B cell (primary cell): ENCODE results near the gene TECPR2. TPM values are rescaled to one million over a fixed set of nuclear protein-coding genes. Genes with fewer than 3 reads are reported as not detected.

Source experiments
- ATAC-seq: fragments of 200-7000 bp; cut with Tn5 transposase; one replicate; pipeline ENCODE4 v1.10.0; 2021; ENCODE audit warnings: low read depth, mild to moderate bottlenecking, moderate number of reproducible peaks, moderate library complexity
- CTCF ChIA-PET: fragments of 350-600 bp; sonication (Branson Sonifier 250); formaldehyde crosslinking; loops from one replicate; lab custom pipeline; 2021; ENCODE audit warnings: antibody characterized with exemption, inconsistent platforms; lab: Charles Lee
- POLR2A ChIA-PET: fragments of 350-600 bp; sonication (Branson Sonifier 250); formaldehyde crosslinking; loops from one replicate; lab custom pipeline; 2021; ENCODE audit warnings: antibody characterized with exemption; lab: Charles Lee
- DNase-seq: peaks from one replicate; pipeline ENCODE4 v3.0.0; 2013
- H2AFZ ChIP-seq: 2 replicates; pipeline ENCODE4 v1.6.1; 2012; ENCODE audit warnings: mild to moderate bottlenecking, low read depth, low read length; ENCODE audit not compliant: insufficient read depth, poor library complexity, severe bottlenecking
- H3K27ac ChIP-seq, 2 donors: 1 replicate in 1 of 2; 2 replicates in 1 of 2; pipeline ENCODE4 v1.5.1; 2012 to 2013; ENCODE audit warnings: low read length in 2 of 2, mild to moderate bottlenecking in 2 of 2, moderate library complexity in 1 of 2
- H3K27me3 ChIP-seq, 4 experiments: fragments of 200-600 bp in 1 of 4; sonication (generic) in 1 of 4; replicated peaks in 1 of 4; 1 replicate in 2 of 4; 2 replicates in 2 of 4; pipeline versions ENCODE4 v1.6.1 to v1.7.0; 2013 to 2016; ENCODE audit warnings: low read length in 3 of 4, mild to moderate bottlenecking in 2 of 4, mixed read lengths in 1 of 4, moderate library complexity in 1 of 4; ENCODE audit not compliant: insufficient read depth in 4 of 4, control insufficient read depth in 3 of 4; ENCODE audit errors: control extremely low read depth in 1 of 4
- H3K36me3 ChIP-seq, 2 experiments: replicated peaks in 1 of 2; 1 replicate in 1 of 2; 2 replicates in 1 of 2; pipeline versions ENCODE4 v1.6.1 to v1.7.1; 2013; ENCODE audit warnings: low read length in 1 of 2; ENCODE audit not compliant: insufficient read depth in 2 of 2, control insufficient read depth in 1 of 2; ENCODE audit errors: control extremely low read depth in 1 of 2, extremely low read depth in 1 of 2
- H3K4me1 ChIP-seq, 2 donors: fragments of 200-600 bp in 1 of 2; sonication (generic) in 1 of 2; 1 replicate in 1 of 2; 2 replicates in 1 of 2; pipeline versions ENCODE4 v1.5.1 to v1.6.1; 2013 to 2017; ENCODE audit warnings: low read length in 2 of 2; ENCODE audit not compliant: control insufficient read depth in 2 of 2, insufficient read depth in 2 of 2
- H3K4me2 ChIP-seq: replicated peaks from 2 replicates; pipeline ENCODE3; 2012; ENCODE audit warnings: mild to moderate bottlenecking, low read depth, low read length; ENCODE audit not compliant: poor library complexity, severe bottlenecking
- H3K4me3 ChIP-seq, 5 experiments: fragments of 200-600 bp in 1 of 5; sonication (generic) in 1 of 5; 1 replicate in 3 of 5; 2 replicates in 2 of 5; pipeline versions ENCODE4 v1.5.1 to v1.7.0; 2011 to 2016; ENCODE audit warnings: low read length in 4 of 5, mild to moderate bottlenecking in 4 of 5, low read depth in 2 of 5, control low read depth in 1 of 5, moderate library complexity in 1 of 5; ENCODE audit not compliant: insufficient read depth in 1 of 5; ENCODE audit errors: control extremely low read depth in 1 of 5, extremely low read depth in 1 of 5
- H3K79me2 ChIP-seq: fragments of 200-600 bp; sonication (generic); one replicate; pipeline ENCODE4 v1.6.0; 2016; ENCODE audit warnings: low read length; ENCODE audit not compliant: control insufficient read depth, insufficient read depth
- H3K9ac ChIP-seq: fragments of 200-600 bp; sonication (generic); 2 replicates; pipeline ENCODE4 v1.6.1; 2017; ENCODE audit warnings: mild to moderate bottlenecking, low read length, moderate library complexity
- H3K9me3 ChIP-seq, 3 donors: one replicate each; pipeline versions ENCODE4 v1.6.1 to v1.7.1; 2013; ENCODE audit warnings: low read length in 2 of 3; ENCODE audit not compliant: control insufficient read depth in 2 of 3, insufficient read depth in 1 of 3; ENCODE audit errors: control extremely low read depth in 1 of 3
- H4K20me1 ChIP-seq: 2 replicates; pipeline ENCODE4 v1.6.0; 2012; ENCODE audit warnings: mild to moderate bottlenecking, low read length; ENCODE audit not compliant: insufficient read depth, control insufficient read depth, poor library complexity, severe bottlenecking
- H3K27ac Mint-ChIP-seq: one replicate; pipeline ENCODE4 v1.8.0; 2021; ENCODE audit warnings: mixed read lengths
- H3K27me3 Mint-ChIP-seq: one replicate; pipeline ENCODE4 v1.8.0; 2021; ENCODE audit warnings: mixed read lengths
- H3K4me1 Mint-ChIP-seq: one replicate; pipeline ENCODE4 v1.8.0; 2021; ENCODE audit warnings: mixed read lengths
- H3K4me3 Mint-ChIP-seq: one replicate; pipeline ENCODE4 v1.8.0; 2021; ENCODE audit warnings: mixed read lengths
- H3K9me3 Mint-ChIP-seq: one replicate; pipeline ENCODE4 v1.8.0; 2022; ENCODE audit warnings: mixed read lengths; ENCODE audit not compliant: insufficient read depth
- EZH2 ChIP-seq: IDR thresholded peaks from 2 replicates; pipeline ENCODE4 v1.6.1; 2012; ENCODE audit warnings: borderline replicate concordance, low read depth, mild to moderate bottlenecking, moderate library complexity, low read length; ENCODE audit not compliant: insufficient read depth, poor library complexity, severe bottlenecking
- WGBS: methylation state at CpG from one replicate; pipeline ENCODE4 v1.1.5; 2013; ENCODE audit warnings: missing lambda C conversion rate; ENCODE audit not compliant: insufficient coverage; 5-methylcytosine and 5-hydroxymethylcytosine counted together
- intact Hi-C: fragments of 100-400 bp; cut with micrococcal nuclease; formaldehyde crosslinking; loops from one replicate; pipeline ENCODE4 v1.10.0; 2022
- polyA plus RNA-seq: library from polyadenylated mRNA; depleted of rRNA; stranded (reverse); fragments of >200 nt; gene quantifications from 2 replicates; pipeline ENCODE4 v1.2.3, GENCODE V29; 2012
- total RNA-seq, 2 donors: library from RNA; stranded (reverse); fragments of 120-200 nt in 1 of 2; gene quantifications; 1 replicate in 1 of 2; 2 replicates in 1 of 2; pipeline versions ENCODE4 v1.2.3 to v1.2.4, GENCODE V29; 2013 to 2022
- TF ChIP-seq, protein P1 (sequence below): fragments of 200-600 bp; IDR thresholded peaks from one replicate; pipeline ENCODE4 v1.8.0; 2022; ENCODE audit warnings: antibody characterized with exemption, mild to moderate bottlenecking

Gene TECPR2
- total and polyA plus RNA-seq, 2 donors (not counting 1 experiment from before 2014, with no cell fraction given), result 4.7 to 10.8 TPM

DNA sequence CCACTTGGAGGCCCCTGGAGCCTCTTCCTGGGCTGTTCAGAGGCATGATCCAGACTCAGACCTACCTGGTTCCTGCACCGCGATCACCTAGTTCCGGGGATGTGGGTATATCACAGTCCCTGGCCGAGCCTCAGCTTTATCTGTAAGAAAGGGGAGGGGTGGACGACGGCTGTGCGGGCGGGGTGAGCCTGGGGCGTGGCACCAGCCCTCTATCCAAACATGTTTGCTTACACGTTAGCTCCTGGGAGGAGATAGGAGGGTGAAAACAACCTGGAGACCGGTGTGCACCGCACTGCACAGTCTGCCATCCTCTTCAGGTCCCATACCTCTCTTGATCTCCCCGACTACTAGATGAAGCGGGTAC is 145.7 kb downstream of the TECPR2 start:
- H3K4me1 Mint-ChIP-seq, result peaks cover 12% of the 10 kb centered on the region
- ATAC-seq (no peak), DNase-seq (peak; percentile 51)
- TF ChIP-seq, protein P1, sequence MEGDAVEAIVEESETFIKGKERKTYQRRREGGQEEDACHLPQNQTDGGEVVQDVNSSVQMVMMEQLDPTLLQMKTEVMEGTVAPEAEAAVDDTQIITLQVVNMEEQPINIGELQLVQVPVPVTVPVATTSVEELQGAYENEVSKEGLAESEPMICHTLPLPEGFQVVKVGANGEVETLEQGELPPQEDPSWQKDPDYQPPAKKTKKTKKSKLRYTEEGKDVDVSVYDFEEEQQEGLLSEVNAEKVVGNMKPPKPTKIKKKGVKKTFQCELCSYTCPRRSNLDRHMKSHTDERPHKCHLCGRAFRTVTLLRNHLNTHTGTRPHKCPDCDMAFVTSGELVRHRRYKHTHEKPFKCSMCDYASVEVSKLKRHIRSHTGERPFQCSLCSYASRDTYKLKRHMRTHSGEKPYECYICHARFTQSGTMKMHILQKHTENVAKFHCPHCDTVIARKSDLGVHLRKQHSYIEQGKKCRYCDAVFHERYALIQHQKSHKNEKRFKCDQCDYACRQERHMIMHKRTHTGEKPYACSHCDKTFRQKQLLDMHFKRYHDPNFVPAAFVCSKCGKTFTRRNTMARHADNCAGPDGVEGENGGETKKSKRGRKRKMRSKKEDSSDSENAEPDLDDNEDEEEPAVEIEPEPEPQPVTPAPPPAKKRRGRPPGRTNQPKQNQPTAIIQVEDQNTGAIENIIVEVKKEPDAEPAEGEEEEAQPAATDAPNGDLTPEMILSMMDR, result no peak
- TF ChIP-seq EZH2, result no peak
- CTCF ChIA-PET, result interaction anchor here (0.6 to 1.4 kb wide), 2 partner anchors 15 to 70 kb away, joined by 4 to 5 read pairs; no protein-coding TSS in a partner anchor
- no peaks in the 10 kb centered on the region for H4K20me1 ChIP-seq
- no peak overlapping the region for H3K4me2 ChIP-seq
- H3K9me3 ChIP-seq, result peaks cover 0 to 12% (median 0%) of the 10 kb centered on the region in 3 donors
- intact Hi-C loops, result loop anchor here (5.0 kb wide), 1 partner anchor 146 kb away; the partner anchor contains the start of genes CINP and TECPR2
- POLR2A ChIA-PET, result no interaction called here
- no peak overlapping the region for H2AFZ ChIP-seq
- 95% methylated on average over 12 of the region's 14 CpGs for WGBS
- no peaks in the 10 kb centered on the region for H3K79me2 ChIP-seq
- H3K27ac Mint-ChIP-seq, result no peak overlapping the region
- H3K36me3 ChIP-seq, result no peaks in the 10 kb centered on the region
- H3K9ac ChIP-seq, result no peak overlapping the region
- H3K27me3 ChIP-seq, result peaks cover 0 to 6% (median 0%) of the 10 kb centered on the region in 4 experiments
- H3K4me3 Mint-ChIP-seq, result peak overlapping the region; percentile 80
- no peaks in the 10 kb centered on the region for H3K27me3 Mint-ChIP-seq
- peaks cover 15 to 17% of the 10 kb centered on the region in 2 donors for H3K4me1 ChIP-seq
- no peak overlapping the region for H3K27ac ChIP-seq
- no peaks in the 10 kb centered on the region for H3K9me3 Mint-ChIP-seq
- no peak overlapping the region for H3K4me3 ChIP-seq
